Measurements from ENCODE around the gene COG6.

Gene COG6

GRCh38 chr13:39655569-39656324 is at the start of gene COG6:
COG6 (plus strand) TSS chr13:39655662; CDS start chr13:39655727, 65 bp downstream.
- peak; percentile 92 to 93 for DNase-seq (ENCODE audit: low read depth in 2 of 2)

- no peak for DNase-seq (ENCODE audit: low read depth in 2 of 2)
Observed at GRCh38 chr13:39605677-39606320, 49.7 kb upstream of the COG6 start.

DNA sequence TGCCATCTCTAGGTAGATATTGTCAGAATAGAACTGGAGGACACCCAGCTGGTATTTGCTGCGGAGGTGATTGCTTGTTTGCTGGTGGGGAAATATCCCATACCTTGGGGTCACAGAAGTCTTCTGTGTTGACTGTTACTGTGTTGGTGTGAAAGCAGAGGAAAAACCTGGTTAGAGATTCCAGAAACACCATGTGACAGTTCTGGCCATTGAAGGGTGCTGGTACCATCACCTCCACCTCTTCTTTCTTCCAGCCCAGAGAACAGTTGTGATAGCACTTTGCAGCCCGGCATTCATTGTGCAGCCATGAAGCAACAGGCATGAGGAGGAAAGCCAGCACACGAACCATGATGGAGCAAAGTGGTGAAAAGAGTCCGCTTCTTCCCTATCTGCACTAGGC is 47.6 kb upstream of the COG6 start:
- no peak for DNase-seq (ENCODE audit: low read depth in 2 of 2)

GRCh38 chr13:39612023-39612637 is 43.3 kb upstream of the COG6 start:
- peak in 1 of 2 donors; percentile 9 for DNase-seq (ENCODE audit: low read depth in 2 of 2)

DNA sequence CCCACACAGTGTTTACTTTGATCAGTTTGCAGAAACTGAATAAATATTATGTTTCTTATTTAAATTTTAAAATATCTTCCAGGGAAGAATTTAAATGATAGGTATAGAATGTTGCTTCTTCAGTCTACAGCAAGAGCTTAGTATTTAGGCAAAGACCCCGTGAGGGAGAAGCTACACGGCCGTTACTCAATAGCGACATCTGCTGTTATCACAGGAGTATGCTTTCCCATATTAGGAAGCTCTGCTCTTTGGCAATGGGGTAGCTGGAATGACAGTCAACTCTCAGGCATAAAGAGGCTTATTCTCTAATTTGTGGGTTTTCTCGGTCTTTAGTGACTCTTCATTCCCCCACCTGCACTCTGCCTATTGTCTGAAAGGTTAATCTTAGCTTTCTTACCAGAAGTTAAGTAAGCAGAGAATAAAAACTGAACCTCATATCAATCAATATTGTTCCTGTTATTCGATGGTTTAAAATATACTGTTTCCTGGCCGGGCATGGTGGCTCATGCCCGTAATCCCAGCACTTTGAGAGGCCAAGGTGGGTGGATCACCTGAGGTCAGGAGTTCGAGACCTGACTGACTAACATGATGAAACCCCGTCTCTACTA is 39.3 kb upstream of the COG6 start:
- peak in 1 of 2 donors; percentile 4 for DNase-seq (ENCODE audit: low read depth in 2 of 2)

DNA sequence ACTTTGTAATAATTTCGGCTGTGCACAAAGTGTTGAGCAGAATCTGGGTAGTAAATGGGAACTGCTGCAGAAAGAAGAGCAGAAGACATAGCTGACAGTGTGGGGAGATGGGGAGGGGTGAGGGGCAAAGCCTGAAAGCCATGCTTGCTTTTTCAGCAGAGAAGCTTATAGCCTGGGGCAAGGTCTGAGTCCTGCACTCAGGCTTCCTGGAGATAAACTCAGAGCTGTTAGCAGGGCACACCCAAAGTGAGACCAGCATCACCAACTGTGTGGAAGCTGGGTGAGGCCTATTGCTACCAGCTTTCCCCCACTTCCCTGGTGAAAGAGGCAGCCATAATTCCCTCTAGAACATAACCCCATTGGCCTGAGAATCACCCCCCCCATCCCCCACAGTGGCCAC is 36.9 kb upstream of the COG6 start:
- DNase-seq (ENCODE audit: low read depth in 2 of 2), result no peak

DNA sequence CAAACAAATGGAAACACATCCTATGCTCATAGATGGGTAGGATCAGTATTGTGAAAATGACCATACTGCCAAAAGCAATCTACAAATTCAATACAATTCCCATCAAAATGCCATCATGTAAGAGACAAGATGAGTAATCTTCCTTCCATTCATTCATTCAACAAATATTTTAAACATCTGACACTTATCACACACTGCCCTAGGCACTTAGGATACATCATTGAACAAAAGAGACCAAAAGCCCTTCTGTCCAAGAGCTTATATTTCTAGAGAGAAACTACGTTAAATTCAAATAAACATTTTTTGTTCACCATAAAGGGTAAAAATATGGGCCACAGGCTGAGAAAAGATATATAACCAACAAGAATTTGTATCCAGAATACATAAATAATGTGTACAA is 32.0 kb upstream of the COG6 start:
- DNase-seq (ENCODE audit: low read depth in 2 of 2), result no peak

- DNase-seq (ENCODE audit: low read depth in 2 of 2), result no peak
Observed at GRCh38 chr13:39631307-39631706, 24.2 kb upstream of the COG6 start.

- no peak for DNase-seq (ENCODE audit: low read depth in 2 of 2)
Observed at GRCh38 chr13:39632994-39633393, 22.5 kb upstream of the COG6 start.

DNA sequence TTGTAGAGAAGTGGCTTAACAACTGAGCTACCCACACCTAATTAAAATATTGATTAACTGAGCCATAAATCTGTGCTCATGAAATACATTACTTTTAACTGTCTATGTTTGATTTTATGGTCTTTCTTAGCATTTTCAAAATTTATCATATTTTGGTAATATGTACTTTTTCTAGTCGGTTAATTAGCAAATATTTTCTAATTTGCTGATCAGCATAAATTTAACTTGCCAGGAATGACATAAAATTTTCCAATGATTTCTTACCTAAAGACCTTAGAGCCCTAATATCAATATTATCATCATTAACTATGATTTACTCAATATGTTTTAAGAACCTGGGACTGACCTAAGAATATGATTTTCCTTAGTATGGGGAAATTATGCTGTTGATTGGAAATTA is 19.9 kb upstream of the COG6 start:
- DNase-seq (ENCODE audit: low read depth in 2 of 2), result no peak

DNA sequence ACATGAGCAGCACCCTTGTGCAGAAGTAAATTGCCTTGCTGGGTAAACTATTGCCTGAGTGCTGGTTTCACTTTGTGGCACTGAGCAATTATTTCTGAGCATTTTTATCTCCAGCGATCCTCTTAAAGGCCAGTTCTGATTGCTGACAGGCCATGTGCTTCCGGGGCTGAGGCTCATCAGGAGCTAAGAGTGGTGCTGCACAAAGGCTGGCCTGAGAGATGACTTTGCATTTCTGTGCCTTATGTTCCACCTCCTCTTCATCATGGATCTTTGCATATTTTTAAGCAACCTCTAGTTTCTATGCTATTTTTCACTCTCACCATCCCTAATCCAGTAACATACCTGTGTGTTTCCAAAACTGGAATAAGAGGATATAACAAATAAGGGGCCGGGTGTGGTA is 17.6 kb upstream of the COG6 start:
- no peak for DNase-seq (ENCODE audit: low read depth in 2 of 2)

GRCh38 chr13:39641645-39642044 is 13.8 kb upstream of the COG6 start:
- no peak for DNase-seq (ENCODE audit: low read depth in 2 of 2)

DNA sequence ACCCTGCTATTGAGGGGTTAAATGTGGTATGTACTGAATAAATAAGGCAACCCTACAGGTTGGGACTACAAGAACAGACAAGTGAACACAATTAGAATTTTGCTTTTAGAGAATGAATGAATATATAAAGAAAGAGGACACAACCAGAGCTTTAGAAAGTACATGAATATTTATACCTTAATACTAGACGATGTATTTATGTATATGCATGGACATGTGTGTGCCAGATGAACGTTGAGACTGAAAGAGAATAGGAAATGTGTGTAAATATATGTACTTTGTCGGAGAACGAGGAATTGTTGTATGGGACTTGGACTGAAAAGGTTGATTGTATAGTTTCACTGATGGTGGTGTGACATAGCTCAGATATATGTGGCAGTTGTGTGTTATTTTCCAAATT is 9.3 kb upstream of the COG6 start:
- no peak for DNase-seq (ENCODE audit: low read depth in 2 of 2)

DNA sequence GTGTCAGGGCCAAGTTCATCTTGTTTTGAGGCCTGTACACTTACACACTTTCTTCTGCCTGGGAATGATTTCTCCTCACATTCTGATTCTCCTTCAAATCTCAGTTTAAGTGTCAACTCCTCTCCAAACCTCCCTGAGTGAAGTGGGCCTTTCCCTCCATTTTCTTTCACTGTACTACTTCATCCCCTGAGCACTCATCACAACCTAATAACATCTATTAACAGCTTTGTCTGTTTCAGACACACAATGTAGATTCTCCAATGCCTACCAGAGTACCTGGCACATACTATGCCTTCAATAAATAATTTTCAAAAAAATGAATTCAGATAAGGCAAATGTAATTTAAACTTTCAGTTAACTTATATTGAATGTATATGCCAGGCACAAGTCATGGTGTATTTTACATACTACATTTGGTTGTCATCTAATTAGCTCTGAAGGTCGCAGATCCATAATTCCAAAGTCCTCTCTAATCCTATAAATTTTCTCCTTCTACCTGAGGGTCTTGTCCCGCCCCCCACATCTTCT is 357 bp upstream of the COG6 start:
- no peak for DNase-seq (ENCODE audit: low read depth in 2 of 2)

GRCh38 chr13:39656325-39656677 is 839 bp downstream of the COG6 start:
- DNase-seq (ENCODE audit: low read depth in 2 of 2), result no peak

GRCh38 chr13:39663508-39663907 is 8.0 kb downstream of the COG6 start:
- no peak for DNase-seq (ENCODE audit: low read depth in 2 of 2)

DNA sequence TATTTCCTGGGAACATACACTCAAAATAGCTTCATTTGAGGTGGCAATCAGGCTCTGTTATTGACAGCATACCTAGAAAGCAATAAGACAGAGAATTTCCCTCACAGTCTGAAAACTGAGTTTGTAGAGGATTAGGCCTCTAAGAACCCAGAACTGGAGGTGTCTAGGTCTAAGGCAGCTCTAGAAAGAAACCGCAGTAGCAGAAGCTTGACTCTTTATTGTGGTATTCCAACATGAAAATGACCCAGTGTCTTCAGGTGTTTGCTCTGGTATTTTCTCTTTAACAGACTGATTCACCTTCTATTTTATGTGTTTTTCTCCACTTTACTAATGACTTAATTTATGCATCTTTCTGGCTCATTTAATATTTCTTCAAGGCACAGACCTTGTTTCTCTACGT is 8.5 kb downstream of the COG6 start:
- no peak for DNase-seq (ENCODE audit: low read depth in 2 of 2)

DNA sequence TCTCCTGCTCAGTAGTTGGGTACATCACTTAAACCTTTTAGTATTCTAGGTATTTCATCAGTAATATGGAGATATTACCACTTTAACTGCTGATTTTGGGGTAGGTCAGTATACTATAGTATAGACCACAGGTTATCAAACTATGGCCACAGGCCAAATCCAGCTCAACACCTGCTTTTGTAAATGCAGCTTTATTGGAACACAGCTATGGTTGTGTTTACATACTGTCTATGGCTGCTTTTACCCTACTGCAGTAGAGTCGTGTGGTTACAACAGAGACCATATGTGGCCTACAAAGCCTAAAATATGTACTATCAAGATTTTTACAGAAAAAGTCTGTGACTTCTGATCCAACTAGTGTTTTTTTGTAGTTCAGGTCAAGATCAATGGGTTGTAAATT is 10.3 kb downstream of the COG6 start:
- no peak for DNase-seq (ENCODE audit: low read depth in 2 of 2)

DNA sequence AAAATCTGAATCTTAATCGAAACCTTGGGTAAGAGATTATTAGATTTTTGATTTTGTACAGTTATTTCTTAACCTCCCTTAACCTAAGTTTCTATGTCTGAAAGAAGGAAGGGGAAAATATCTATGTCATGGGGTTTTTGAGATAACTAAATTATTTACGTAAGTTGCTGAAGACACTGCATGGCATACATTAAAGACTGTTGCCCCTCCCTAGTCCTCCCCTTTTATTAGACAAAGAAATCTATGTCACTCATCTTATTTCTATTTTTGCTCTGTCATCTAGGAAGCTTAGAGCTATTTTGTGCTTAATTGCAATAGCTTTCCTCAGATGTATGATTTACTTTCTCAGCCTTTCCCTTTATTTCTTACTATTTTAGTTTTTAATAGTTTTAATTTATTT is 15.0 kb downstream of the COG6 start:
- no peak for DNase-seq (ENCODE audit: low read depth in 2 of 2)

DNA sequence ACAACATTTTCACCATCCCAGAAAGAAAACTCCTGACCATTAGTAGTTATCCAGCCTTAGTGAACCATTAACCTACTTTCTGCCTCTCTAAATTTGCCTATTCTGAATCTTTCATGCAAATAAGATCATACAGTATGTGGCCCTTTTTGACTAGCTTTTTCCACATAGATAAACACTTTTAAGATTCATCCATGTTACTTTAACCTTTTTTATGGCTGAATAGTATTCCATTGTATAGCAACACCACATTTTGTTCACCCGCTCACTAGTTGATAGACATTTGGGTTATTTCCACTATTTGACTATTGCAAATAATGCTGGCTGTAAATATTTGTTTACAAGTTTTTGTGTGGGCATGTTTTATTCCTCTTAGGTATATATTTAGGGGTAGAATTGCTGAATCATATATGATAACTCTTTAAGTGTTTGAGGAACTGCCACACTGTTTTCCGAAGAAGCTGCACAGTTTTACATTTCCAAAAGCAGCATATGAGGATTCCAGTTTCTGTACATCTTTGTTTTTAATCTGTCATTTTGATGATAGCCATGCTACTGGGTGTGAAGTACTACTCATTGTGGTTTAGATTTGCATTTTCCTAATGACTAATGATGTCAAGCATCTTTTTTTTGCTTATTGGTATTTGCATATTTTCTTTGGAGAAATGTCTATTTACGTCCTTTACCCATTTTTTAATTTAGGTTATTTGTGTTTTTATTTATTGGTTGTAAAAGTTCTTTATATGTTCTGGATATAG is 17.1 kb downstream of the COG6 start:
- DNase-seq (ENCODE audit: low read depth in 2 of 2), result no peak

- DNase-seq (ENCODE audit: low read depth in 2 of 2), result no peak
Observed at GRCh38 chr13:39675904-39676303, 20.4 kb downstream of the COG6 start.
